Mesendoderm (in vitro differentiated cells): ENCODE results near the gene LYSMD2.

Experiments
- DNase-seq: peaks from one replicate; pipeline ENCODE4 v3.0.0; 2013
- H2AK5ac ChIP-seq: 2 replicates; pipeline ENCODE4 v1.6.1; 2013; ENCODE audit warnings: low read length, inconsistent platforms
- H2BK120ac ChIP-seq: 2 replicates; pipeline ENCODE4 v1.6.1; 2013; ENCODE audit warnings: low read depth, mild to moderate bottlenecking, low read length, moderate library complexity, mixed read lengths
- H2BK15ac ChIP-seq: replicated peaks from 2 replicates; pipeline ENCODE4 v1.6.1; 2013; ENCODE audit warnings: low read depth, mild to moderate bottlenecking, moderate library complexity
- H2BK5ac ChIP-seq: 2 replicates; pipeline ENCODE4 v1.6.1; 2013; ENCODE audit warnings: low read length, inconsistent platforms
- H3K18ac ChIP-seq: 2 replicates; pipeline ENCODE4 v1.6.1; 2013; ENCODE audit warnings: mild to moderate bottlenecking, low read length, mixed read lengths
- H3K23ac ChIP-seq: one replicate; pipeline ENCODE4 v1.6.1; 2013; ENCODE audit warnings: low read length
- H3K27ac ChIP-seq: 2 replicates; pipeline ENCODE4 v1.5.1; 2013; ENCODE audit warnings: low read depth, mild to moderate bottlenecking, inconsistent platforms, low read length, moderate library complexity
- H3K27me3 ChIP-seq: 2 replicates; pipeline ENCODE4 v1.6.1; 2013; ENCODE audit warnings: low read length, control low read depth, mild to moderate bottlenecking, inconsistent platforms; ENCODE audit not compliant: insufficient read depth, poor library complexity
- H3K36me3 ChIP-seq: 2 replicates; pipeline ENCODE4 v1.6.1; 2013; ENCODE audit warnings: low read length, inconsistent platforms; ENCODE audit not compliant: control insufficient read depth, insufficient read depth
- H3K4ac ChIP-seq: one replicate; pipeline ENCODE4 v1.6.1; 2013; ENCODE audit warnings: low read depth, mild to moderate bottlenecking, low read length, moderate library complexity
- H3K4me1 ChIP-seq: 2 replicates; pipeline ENCODE4 v1.6.1; 2013; ENCODE audit warnings: low read depth, low read length, inconsistent platforms; ENCODE audit not compliant: control insufficient read depth
- H3K4me2 ChIP-seq: 2 replicates; pipeline ENCODE4 v1.6.1; 2013; ENCODE audit warnings: low read length
- H3K4me3 ChIP-seq: 2 replicates; pipeline ENCODE4 v1.5.1; 2013; ENCODE audit warnings: mild to moderate bottlenecking, low read length
- H3K56ac ChIP-seq: one replicate; pipeline ENCODE4 v1.6.1; 2013; ENCODE audit warnings: low read length
- H3K79me1 ChIP-seq: 2 replicates; pipeline ENCODE4 v1.6.1; 2013; ENCODE audit warnings: low read length, inconsistent platforms
- H3K79me2 ChIP-seq: 2 replicates; pipeline ENCODE4 v1.6.1; 2013; ENCODE audit warnings: mild to moderate bottlenecking, low read length; ENCODE audit not compliant: control insufficient read depth, insufficient read depth
- H3K9ac ChIP-seq: 2 replicates; pipeline ENCODE4 v1.6.1; 2013; ENCODE audit warnings: low read length, inconsistent platforms
- H4K5ac ChIP-seq: one replicate; pipeline ENCODE4 v1.6.1; 2013; ENCODE audit warnings: low read length
- H4K8ac ChIP-seq: one replicate; pipeline ENCODE4 v1.6.1; 2013; ENCODE audit warnings: low read depth, mild to moderate bottlenecking, control low read depth, low read length, moderate library complexity
- WGBS: extraction: QIAGEN DNeasy Blood & Tissue Kit; methylation state at CpG from one replicate; pipeline ENCODE4 v1.1.7; 2013; ENCODE audit warnings: low lambda C conversion rate, missing lambda C conversion rate; ENCODE audit not compliant: insufficient coverage; ENCODE audit errors: extremely low coverage; 5-methylcytosine and 5-hydroxymethylcytosine counted together

LYSMD2 gene

GRCh38 chr15:51731549-51732267 lies 5.7 kb downstream of the LYSMD2 start:
- H4K8ac ChIP-seq, result no peak overlapping the region
- H2AK5ac ChIP-seq, result no peak overlapping the region
- no peak overlapping the region for H2BK5ac ChIP-seq
- peaks cover 2% of the 10 kb centered on the region for H3K27me3 ChIP-seq
- H3K27ac ChIP-seq, result no peak overlapping the region
- no peak overlapping the region for H4K5ac ChIP-seq
- H3K23ac ChIP-seq, result no peak overlapping the region
- no peak for DNase-seq
- H2BK120ac ChIP-seq, result no peak overlapping the region
- H3K18ac ChIP-seq, result no peak overlapping the region
- no peaks in the 10 kb centered on the region for H3K79me2 ChIP-seq
- H3K4ac ChIP-seq, result no peak overlapping the region
- no peak overlapping the region for H3K56ac ChIP-seq
- H3K4me1 ChIP-seq, result peaks cover 5% of the 10 kb centered on the region
- no peak overlapping the region for H3K4me2 ChIP-seq
- no peak overlapping the region for H2BK15ac ChIP-seq
- no peaks in the 10 kb centered on the region for H3K36me3 ChIP-seq
- H3K9ac ChIP-seq, result no peak overlapping the region
- H3K79me1 ChIP-seq, result no peaks in the 10 kb centered on the region
- no peak overlapping the region for H3K4me3 ChIP-seq
- WGBS, result no CpG with 5 or more reads among the region's 5 CpGs

GRCh38 chr15:51727141-51727897 lies 10.1 kb downstream of the LYSMD2 start:
- peak; percentile 68 for DNase-seq
- H3K27ac ChIP-seq, result no peak overlapping the region

DNA sequence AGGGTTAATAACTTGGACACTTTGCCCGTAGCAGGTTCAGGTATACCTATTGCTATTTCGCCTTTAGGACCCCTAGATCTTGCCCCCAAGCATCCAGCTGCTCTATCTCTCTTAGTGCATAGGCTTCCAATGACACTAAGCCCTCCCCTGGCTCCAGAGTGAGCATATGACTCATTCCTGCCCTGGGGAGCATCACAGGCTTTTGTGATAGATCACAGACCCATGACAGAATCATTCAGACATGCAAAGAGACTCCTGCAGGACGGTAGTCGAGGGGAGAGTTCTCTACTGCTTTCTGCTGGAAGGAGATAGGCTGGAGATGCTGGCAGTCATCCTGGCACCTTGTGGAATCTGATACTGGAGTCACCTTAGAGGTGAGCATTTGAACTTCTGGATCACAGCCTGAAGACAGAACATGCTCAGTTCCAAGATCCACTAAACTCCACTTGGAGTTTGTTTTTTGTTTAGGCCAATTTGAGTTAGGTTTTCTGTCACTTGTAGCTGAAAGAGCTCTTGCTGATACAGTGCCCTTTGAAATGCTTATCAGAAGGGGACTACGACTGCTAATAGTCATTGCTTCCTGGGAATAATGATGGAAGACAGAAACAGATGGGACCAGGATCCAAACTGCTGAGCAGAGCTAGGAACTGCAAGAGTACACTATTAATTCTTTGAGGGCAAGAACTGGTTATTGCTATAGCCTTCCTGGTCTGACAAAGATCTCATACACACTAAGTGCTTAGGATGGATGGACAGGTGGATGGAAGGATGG lies 11.0 kb downstream of the LYSMD2 start:
- peak; percentile 99 for DNase-seq
- WGBS, result no CpG with 5 or more reads among the region's 5 CpGs
- H3K18ac ChIP-seq, result no peak overlapping the region
- H3K79me2 ChIP-seq, result no peaks in the 10 kb centered on the region
- no peak overlapping the region for H2BK5ac ChIP-seq
- no peaks in the 10 kb centered on the region for H3K79me1 ChIP-seq
- H3K23ac ChIP-seq, result no peak overlapping the region
- no peak overlapping the region for H3K4ac ChIP-seq
- no peaks in the 10 kb centered on the region for H3K36me3 ChIP-seq
- no peak overlapping the region for H3K56ac ChIP-seq
- peak overlapping the region; percentile 59 for H3K27ac ChIP-seq
- H3K9ac ChIP-seq, result no peak overlapping the region
- H3K4me1 ChIP-seq, result peaks cover 7% of the 10 kb centered on the region
- no peak overlapping the region for H2BK15ac ChIP-seq
- H3K27me3 ChIP-seq, result no peaks in the 10 kb centered on the region
- H3K4me3 ChIP-seq, result no peak overlapping the region
- H3K4me2 ChIP-seq, result no peak overlapping the region
- H4K8ac ChIP-seq, result no peak overlapping the region
- H4K5ac ChIP-seq, result no peak overlapping the region
- H2BK120ac ChIP-seq, result no peak overlapping the region
- H2AK5ac ChIP-seq, result no peak overlapping the region

More at GRCh38 chr15:51727141-51727897, 10.1 kb downstream of the LYSMD2 start:
- H3K9ac ChIP-seq, result no peak overlapping the region
- no peaks in the 10 kb centered on the region for H3K79me1 ChIP-seq
- H4K8ac ChIP-seq, result no peak overlapping the region
- H3K27me3 ChIP-seq, result no peaks in the 10 kb centered on the region
- no peak overlapping the region for H3K4me3 ChIP-seq
- no peak overlapping the region for H3K4me2 ChIP-seq
- H3K4me1 ChIP-seq, result peaks cover 7% of the 10 kb centered on the region
- no peaks in the 10 kb centered on the region for H3K36me3 ChIP-seq
- no peak overlapping the region for H4K5ac ChIP-seq
- H3K18ac ChIP-seq, result no peak overlapping the region
- no peak overlapping the region for H3K4ac ChIP-seq
- H3K79me2 ChIP-seq, result no peaks in the 10 kb centered on the region
- no CpG with 5 or more reads among the region's 4 CpGs for WGBS
- H2BK5ac ChIP-seq, result no peak overlapping the region
- no peak overlapping the region for H3K56ac ChIP-seq
- H3K23ac ChIP-seq, result no peak overlapping the region
- H2BK15ac ChIP-seq, result no peak overlapping the region
- H2AK5ac ChIP-seq, result no peak overlapping the region
- H2BK120ac ChIP-seq, result no peak overlapping the region

- Histone ChIP-seq H3K79me1 (no peaks in the 10 kb centered on the region), H3K18ac (no peak overlapping the region), H3K4me2 (no peak overlapping the region), H2BK15ac (no peak overlapping the region), H3K56ac (no peak overlapping the region), H3K4me1 (peaks cover 7% of the 10 kb centered on the region), H3K4me3 (no peak overlapping the region), H2BK120ac (no peak overlapping the region), H3K4ac (no peak overlapping the region), H3K27ac (no peak overlapping the region), H3K36me3 (no peaks in the 10 kb centered on the region), H4K8ac (no peak overlapping the region), H3K23ac (no peak overlapping the region), H2AK5ac (no peak overlapping the region), H4K5ac (no peak overlapping the region), H3K27me3 (no peaks in the 10 kb centered on the region), H2BK5ac (no peak overlapping the region), H3K9ac (no peak overlapping the region), H3K79me2 (no peaks in the 10 kb centered on the region)
- no CpG with 5 or more reads among the region's 1 CpG for WGBS
- peak; percentile 79 for DNase-seq
These were observed 12.8 kb downstream of the LYSMD2 start for GRCh38 chr15:51724673-51725072.

- Histone ChIP-seq H3K27me3 (no peaks in the 10 kb centered on the region), H3K4me2 (no peak overlapping the region), H3K79me1 (no peaks in the 10 kb centered on the region), H3K79me2 (no peaks in the 10 kb centered on the region), H3K27ac (no peak overlapping the region), H2BK120ac (no peak overlapping the region), H3K18ac (no peak overlapping the region), H3K9ac (no peak overlapping the region), H3K4me3 (no peak overlapping the region), H3K23ac (no peak overlapping the region), H3K56ac (no peak overlapping the region), H2AK5ac (no peak overlapping the region), H4K8ac (no peak overlapping the region), H3K4me1 (peaks cover 7% of the 10 kb centered on the region), H2BK5ac (no peak overlapping the region), H2BK15ac (no peak overlapping the region), H3K36me3 (no peaks in the 10 kb centered on the region), H4K5ac (no peak overlapping the region), H3K4ac (no peak overlapping the region)
- WGBS, result no CpG with 5 or more reads among the region's 2 CpGs
- no peak for DNase-seq
These were observed 13.3 kb downstream of the LYSMD2 start for GRCh38 chr15:51724199-51724598.
